Stimulated activated CD4-positive, alpha-beta T cell treated with anti-CD3 and anti-CD28 coated beads, Interleukin-4, amount 100 ng/mL, for 1 hour (primary cell): ENCODE measurements around the gene ARMC12.

Experiments used
- DNase-seq: peaks from one replicate; pipeline ENCODE4 v3.0.0-alpha.2; 2020

The ARMC12 gene

GRCh38 chr6:35736253-35736894, 458 bp upstream of the ARMC12 start:
- peak; percentile 83 for DNase-seq

- no peak for DNase-seq
Observed at GRCh38 chr6:35737413-35738211, 780 bp downstream of the ARMC12 start.

- no peak for DNase-seq
Observed at GRCh38 chr6:35739645-35740524, 3.1 kb downstream of the ARMC12 start.

- no peak for DNase-seq
Observed at GRCh38 chr6:35742842-35743241, 6.0 kb downstream of the ARMC12 start.

GRCh38 chr6:35745509-35745908, 8.7 kb downstream of the ARMC12 start:
- no peak for DNase-seq

- no peak for DNase-seq
Observed at GRCh38 chr6:35746516-35746915, 9.7 kb downstream of the ARMC12 start.

- no peak for DNase-seq
Observed at GRCh38 chr6:35747877-35748276, 11.0 kb downstream of the ARMC12 start.

- DNase-seq, result no peak
Observed at GRCh38 chr6:35750557-35750956, 13.7 kb downstream of the ARMC12 start.

- no peak for DNase-seq
Observed at GRCh38 chr6:35751594-35751993, 14.8 kb downstream of the ARMC12 start.

GRCh38 chr6:35752330-35752729, 15.5 kb downstream of the ARMC12 start:
- DNase-seq, result no peak

GRCh38 chr6:35754452-35755277, 17.8 kb downstream of the ARMC12 start:
- no peak for DNase-seq

- no peak for DNase-seq
Observed at GRCh38 chr6:35755278-35755924, 18.6 kb downstream of the ARMC12 start.

GRCh38 chr6:35757456-35758123, 20.8 kb downstream of the ARMC12 start:
- DNase-seq, result no peak

- DNase-seq, result no peak
Observed at GRCh38 chr6:35759426-35759825, 22.6 kb downstream of the ARMC12 start.

- no peak for DNase-seq
Observed at GRCh38 chr6:35765739-35766138, 28.9 kb downstream of the ARMC12 start.

- no peak for DNase-seq
Observed at GRCh38 chr6:35769211-35769610, 32.4 kb downstream of the ARMC12 start.

- no peak for DNase-seq
Observed at GRCh38 chr6:35771343-35771627, 34.5 kb downstream of the ARMC12 start.

- no peak for DNase-seq
Observed at GRCh38 chr6:35774116-35774794, 37.4 kb downstream of the ARMC12 start.

GRCh38 chr6:35775031-35775430, 38.2 kb downstream of the ARMC12 start:
- DNase-seq, result no peak

- DNase-seq, result no peak
Observed at GRCh38 chr6:35776364-35777215, 39.8 kb downstream of the ARMC12 start, which contains the start of gene CLPSL2. TSS of gene CLPSL2 (plus strand) at chr6:35776598. CDS start at chr6:35776619, 21 bp downstream.
